ENCODE measurements around the gene WDR7. TPM values are rescaled to one million over a fixed set of nuclear protein-coding genes. Genes with fewer than 3 reads are reported as not detected.

Gene WDR7
- total RNA-seq, 6 experiments from 2014 or later, result 10.4 to 18.8 (median 15.3) TPM

DNA sequence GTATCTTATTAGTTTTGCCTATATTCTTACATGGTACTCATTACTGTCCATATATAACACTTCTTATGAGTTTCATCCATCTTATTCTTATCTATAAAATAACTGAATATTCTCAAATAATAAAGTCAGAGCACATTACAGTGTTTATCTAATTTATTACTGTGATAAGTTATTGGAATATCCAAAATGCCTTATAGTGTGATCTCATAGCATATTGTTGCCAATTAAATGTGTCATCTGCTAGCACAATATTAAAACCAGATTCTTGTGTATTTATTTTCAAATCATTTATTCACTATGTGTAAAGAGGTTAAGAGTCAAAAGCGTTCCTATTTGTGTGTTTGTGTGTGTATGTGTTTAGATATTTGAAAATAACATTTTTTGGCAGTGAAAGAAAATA lies 151.9 kb downstream of the WDR7 start:
- no peak for DNase-seq
- no peak overlapping the region for H3K4me3 ChIP-seq
- TF ChIP-seq POLR2A (IDR thresholded peaks at IDR 0.05), result no peak
- intact Hi-C loops (cut with DNase I), result no loop called here
- 100% methylated on average over 1 of the region's 1 CpG for WGBS (ENCODE audit: insufficient coverage, low coverage, low lambda C conversion rate, missing lambda C conversion rate)
- no peak overlapping the region for H3K27ac ChIP-seq
- no peaks in the 10 kb centered on the region for H3K9me3 ChIP-seq
- no peaks in the 10 kb centered on the region for H3K4me1 ChIP-seq
- no peak for ATAC-seq
- no peaks in the 10 kb centered on the region for H3K36me3 ChIP-seq
- no peaks in the 10 kb centered on the region for H3K27me3 ChIP-seq

DNA sequence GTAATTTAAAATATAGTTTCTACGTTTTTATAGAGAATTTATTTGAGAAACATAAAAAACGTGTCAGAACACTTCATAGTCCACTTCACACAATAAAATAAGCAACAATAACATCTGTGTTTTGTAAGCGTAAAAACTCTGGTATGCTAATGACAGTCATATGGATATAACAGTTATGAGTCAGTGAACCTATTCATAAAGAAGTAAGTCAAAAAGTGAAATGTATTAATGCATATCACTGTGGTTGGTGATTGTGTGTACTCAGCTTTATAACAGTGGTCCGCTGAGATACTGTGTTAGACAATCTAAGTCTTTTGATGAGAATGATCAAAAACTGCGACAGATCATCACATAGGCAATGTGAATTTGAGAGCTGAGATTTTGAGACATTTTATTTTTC lies 153.2 kb downstream of the WDR7 start:
- 88% methylated on average over 5 of the region's 5 CpGs for WGBS (ENCODE audit: insufficient coverage, low coverage, low lambda C conversion rate, missing lambda C conversion rate)
- H3K9me3 ChIP-seq, result no peaks in the 10 kb centered on the region

GRCh38 chr18:56807901-56808300 lies 156.7 kb downstream of the WDR7 start:
- DNase-seq, result no peak

More for the DNA sequence above, 153.2 kb downstream of the WDR7 start:
- no peak for ATAC-seq
- Histone ChIP-seq H3K27me3 (no peaks in the 10 kb centered on the region), H3K36me3 (no peaks in the 10 kb centered on the region), H3K4me3 (no peak overlapping the region), H3K27ac (no peak overlapping the region), H3K4me1 (no peaks in the 10 kb centered on the region)
- intact Hi-C loops (cut with DNase I), result no loop called here
- TF ChIP-seq, protein P1, sequence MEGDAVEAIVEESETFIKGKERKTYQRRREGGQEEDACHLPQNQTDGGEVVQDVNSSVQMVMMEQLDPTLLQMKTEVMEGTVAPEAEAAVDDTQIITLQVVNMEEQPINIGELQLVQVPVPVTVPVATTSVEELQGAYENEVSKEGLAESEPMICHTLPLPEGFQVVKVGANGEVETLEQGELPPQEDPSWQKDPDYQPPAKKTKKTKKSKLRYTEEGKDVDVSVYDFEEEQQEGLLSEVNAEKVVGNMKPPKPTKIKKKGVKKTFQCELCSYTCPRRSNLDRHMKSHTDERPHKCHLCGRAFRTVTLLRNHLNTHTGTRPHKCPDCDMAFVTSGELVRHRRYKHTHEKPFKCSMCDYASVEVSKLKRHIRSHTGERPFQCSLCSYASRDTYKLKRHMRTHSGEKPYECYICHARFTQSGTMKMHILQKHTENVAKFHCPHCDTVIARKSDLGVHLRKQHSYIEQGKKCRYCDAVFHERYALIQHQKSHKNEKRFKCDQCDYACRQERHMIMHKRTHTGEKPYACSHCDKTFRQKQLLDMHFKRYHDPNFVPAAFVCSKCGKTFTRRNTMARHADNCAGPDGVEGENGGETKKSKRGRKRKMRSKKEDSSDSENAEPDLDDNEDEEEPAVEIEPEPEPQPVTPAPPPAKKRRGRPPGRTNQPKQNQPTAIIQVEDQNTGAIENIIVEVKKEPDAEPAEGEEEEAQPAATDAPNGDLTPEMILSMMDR (IDR thresholded peaks at IDR 0.05), result no peak
- no peak for TF ChIP-seq POLR2A (IDR thresholded peaks at IDR 0.05)
- no peak for DNase-seq

GRCh38 chr18:56812674-56813073 lies 161.5 kb downstream of the WDR7 start:
- H3K9me3 ChIP-seq, result no peaks in the 10 kb centered on the region
- DNase-seq (no peak), ATAC-seq (no peak)
- intact Hi-C loops (cut with DNase I), result no loop called here
- H3K27me3 ChIP-seq, result no peaks in the 10 kb centered on the region
- WGBS (ENCODE audit: insufficient coverage, low coverage, low lambda C conversion rate, missing lambda C conversion rate), result 93% methylated on average over 2 of the region's 5 CpGs
- H3K36me3 ChIP-seq, result no peaks in the 10 kb centered on the region
- H3K27ac ChIP-seq, result no peak overlapping the region
- no peaks in the 10 kb centered on the region for H3K4me1 ChIP-seq
- H3K4me3 ChIP-seq, result no peak overlapping the region
- TF ChIP-seq, protein P1 (IDR thresholded peaks at IDR 0.05), result no peak
- no peak for TF ChIP-seq POLR2A (IDR thresholded peaks at IDR 0.05)

More at GRCh38 chr18:56807901-56808300, 156.7 kb downstream of the WDR7 start:
- TF ChIP-seq, protein P1 (IDR thresholded peaks at IDR 0.05), result no peak
- TF ChIP-seq POLR2A (IDR thresholded peaks at IDR 0.05), result no peak
- Histone ChIP-seq H3K27me3 (no peaks in the 10 kb centered on the region), H3K9me3 (no peaks in the 10 kb centered on the region), H3K4me1 (no peaks in the 10 kb centered on the region), H3K27ac (no peak overlapping the region), H3K4me3 (no peak overlapping the region), H3K36me3 (no peaks in the 10 kb centered on the region)
- intact Hi-C loops (cut with DNase I), result no loop called here
- no peak for ATAC-seq
- 63% methylated on average over 2 of the region's 2 CpGs for WGBS (ENCODE audit: insufficient coverage, low coverage, low lambda C conversion rate, missing lambda C conversion rate)

GRCh38 chr18:56815926-56816325 lies 164.8 kb downstream of the WDR7 start:
- DNase-seq (no peak), ATAC-seq (no peak)

More at GRCh38 chr18:56815926-56816325, 164.8 kb downstream of the WDR7 start:
- Histone ChIP-seq H3K27me3 (no peaks in the 10 kb centered on the region), H3K4me1 (no peaks in the 10 kb centered on the region), H3K9me3 (no peaks in the 10 kb centered on the region), H3K27ac (no peak overlapping the region), H3K4me3 (no peak overlapping the region), H3K36me3 (no peaks in the 10 kb centered on the region)
- intact Hi-C loops (cut with DNase I), result no loop called here
- TF ChIP-seq, protein P1 (IDR thresholded peaks at IDR 0.05), result no peak
- no peak for TF ChIP-seq POLR2A (IDR thresholded peaks at IDR 0.05)
- WGBS (ENCODE audit: insufficient coverage, low coverage, low lambda C conversion rate, missing lambda C conversion rate), result 90% methylated on average over 7 of the region's 7 CpGs
